ENCODE data around the gene MARCKSL1.

DNA sequence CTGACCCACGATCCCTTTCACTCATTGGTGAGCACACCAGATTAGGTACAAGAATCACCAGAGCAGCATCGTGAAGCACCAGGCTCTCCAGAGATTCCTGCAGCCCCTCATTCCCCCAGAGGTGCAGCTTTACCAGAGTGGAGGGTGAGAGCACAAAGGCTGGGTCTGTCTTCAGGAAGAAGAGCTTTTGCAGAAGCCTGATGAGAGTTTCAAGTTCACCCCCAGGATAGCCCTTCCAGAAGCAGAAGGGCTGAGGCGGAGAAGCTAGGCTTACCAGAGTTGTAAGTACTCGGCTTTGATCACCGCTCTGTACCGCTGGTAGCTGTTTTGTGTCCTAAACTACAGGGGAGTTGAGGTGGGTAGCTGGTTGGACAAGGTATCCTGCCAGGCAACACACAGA is 29.4 kb upstream of the MARCKSL1 start:
- TF ChIP-seq CTCF (conservative IDR thresholded peaks at IDR 0.05; ENCODE audit: low read length) (no peak), EZH2phosphoT487 (IDR thresholded peaks at IDR 0.05; ENCODE audit: borderline replicate concordance, low read depth, low read length) (no peak)
